ENCODE measurements around the gene LMF2.

The LMF2 gene

DNA sequence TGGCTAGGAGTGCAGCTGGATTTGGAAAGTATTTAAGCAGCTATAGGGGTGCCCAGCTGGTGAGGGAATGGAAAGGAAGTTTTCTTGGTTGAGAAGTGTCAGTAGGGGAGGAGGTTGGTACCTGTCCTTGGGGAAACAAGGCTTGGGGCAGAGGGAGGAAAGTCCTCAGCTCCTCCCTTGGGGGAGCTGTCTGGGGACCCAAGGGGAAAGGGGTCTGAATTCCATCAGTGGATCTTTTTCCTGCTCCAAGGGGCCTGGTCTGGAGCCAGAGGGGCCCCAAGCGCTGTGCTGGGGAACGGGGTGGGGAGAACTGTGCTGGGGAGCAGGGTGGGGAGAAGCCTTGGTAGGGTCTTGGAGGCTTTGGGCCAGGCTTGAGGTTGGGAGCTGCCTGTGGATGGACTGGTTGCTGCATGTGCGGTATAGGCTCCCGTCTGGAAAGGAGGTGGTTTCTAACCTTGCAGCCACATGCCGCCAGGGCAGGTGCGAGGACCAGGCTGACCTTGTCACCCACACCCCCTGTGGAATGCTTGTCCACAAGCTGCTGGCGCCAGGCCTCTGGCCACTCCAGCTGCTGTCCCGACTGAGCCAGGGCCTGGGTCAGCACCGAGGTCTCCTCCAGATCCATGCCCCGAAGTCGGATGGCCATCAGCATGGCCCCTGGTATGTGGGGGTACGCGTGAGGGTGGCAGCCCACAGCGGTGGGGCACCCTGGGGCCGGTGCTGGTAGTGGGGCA, 21.3 kb upstream of the LMF2 start:
- DNase-seq (ENCODE audit: low read depth, low spot score), result no peak
- H3K27me3 ChIP-seq (ENCODE audit: control insufficient read depth, insufficient read depth, low read length), result peaks cover 42% of the 10 kb centered on the region
- no peaks in the 10 kb centered on the region for H3K9me3 ChIP-seq (ENCODE audit: control insufficient read depth, insufficient read depth, low read length)
- H3K27ac ChIP-seq (ENCODE audit: low read length), result no peak overlapping the region
- WGBS (ENCODE audit: insufficient coverage, insufficient read length), result no CpG with 5 or more reads among the region's 15 CpGs
- H3K4me1 ChIP-seq (ENCODE audit: control insufficient read depth, insufficient read depth, low read length), result peaks cover 13% of the 10 kb centered on the region
- H3K4me3 ChIP-seq (ENCODE audit: low read length), result no peak overlapping the region
- H3K36me3 ChIP-seq (ENCODE audit: control insufficient read depth, insufficient read depth, low read length), result no peaks in the 10 kb centered on the region; the same call in 1 of the 2 replicates

DNA sequence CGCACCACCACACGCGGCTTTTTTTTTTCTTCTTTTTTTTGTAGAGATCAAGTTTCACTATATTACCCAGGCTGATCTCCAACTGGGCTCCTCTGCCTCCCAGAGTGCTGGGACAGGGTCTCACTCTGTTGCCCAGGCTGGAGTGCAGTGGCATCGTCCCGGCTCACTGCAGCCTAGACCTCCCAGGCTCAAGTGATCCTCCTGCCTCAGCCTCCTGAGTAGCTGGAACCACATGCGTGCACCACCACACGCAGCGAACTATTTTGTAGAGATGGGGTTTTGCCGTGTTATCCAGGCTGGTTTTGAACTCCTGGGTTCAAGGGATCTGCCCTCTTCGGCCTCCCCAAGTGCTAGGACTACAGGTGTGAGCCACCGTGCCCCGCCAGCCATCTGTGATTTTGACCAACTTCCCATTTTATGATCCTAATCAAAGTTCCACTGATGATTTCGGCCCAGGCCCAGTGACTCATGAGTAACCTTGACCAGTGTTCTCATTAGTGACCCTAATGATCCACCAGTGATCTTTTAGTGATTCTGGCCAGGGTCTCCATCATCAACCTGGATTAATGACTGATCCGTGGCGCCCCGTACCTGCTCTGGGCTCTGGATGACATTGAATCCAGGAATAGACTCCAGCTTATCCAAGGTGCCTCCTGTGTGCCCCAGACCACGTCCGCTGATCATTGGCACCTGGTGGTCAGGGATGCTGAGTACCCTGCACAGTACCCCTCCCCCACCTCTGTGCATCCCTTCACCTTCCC, 20.6 kb upstream of the LMF2 start:
- peaks cover 4% of the 10 kb centered on the region for H3K36me3 ChIP-seq (ENCODE audit: control insufficient read depth, insufficient read depth, low read length)
- peaks cover 13% of the 10 kb centered on the region for H3K4me1 ChIP-seq (ENCODE audit: control insufficient read depth, insufficient read depth, low read length)
- H3K4me3 ChIP-seq (ENCODE audit: low read length), result no peak overlapping the region
- no peaks in the 10 kb centered on the region for H3K9me3 ChIP-seq (ENCODE audit: control insufficient read depth, insufficient read depth, low read length)
- H3K27ac ChIP-seq (ENCODE audit: low read length), result no peak overlapping the region
- peaks cover 41% of the 10 kb centered on the region for H3K27me3 ChIP-seq (ENCODE audit: control insufficient read depth, insufficient read depth, low read length)
- DNase-seq (ENCODE audit: low read depth, low spot score), result no peak
- WGBS (ENCODE audit: insufficient coverage, insufficient read length), result no CpG with 5 or more reads among the region's 18 CpGs

DNA sequence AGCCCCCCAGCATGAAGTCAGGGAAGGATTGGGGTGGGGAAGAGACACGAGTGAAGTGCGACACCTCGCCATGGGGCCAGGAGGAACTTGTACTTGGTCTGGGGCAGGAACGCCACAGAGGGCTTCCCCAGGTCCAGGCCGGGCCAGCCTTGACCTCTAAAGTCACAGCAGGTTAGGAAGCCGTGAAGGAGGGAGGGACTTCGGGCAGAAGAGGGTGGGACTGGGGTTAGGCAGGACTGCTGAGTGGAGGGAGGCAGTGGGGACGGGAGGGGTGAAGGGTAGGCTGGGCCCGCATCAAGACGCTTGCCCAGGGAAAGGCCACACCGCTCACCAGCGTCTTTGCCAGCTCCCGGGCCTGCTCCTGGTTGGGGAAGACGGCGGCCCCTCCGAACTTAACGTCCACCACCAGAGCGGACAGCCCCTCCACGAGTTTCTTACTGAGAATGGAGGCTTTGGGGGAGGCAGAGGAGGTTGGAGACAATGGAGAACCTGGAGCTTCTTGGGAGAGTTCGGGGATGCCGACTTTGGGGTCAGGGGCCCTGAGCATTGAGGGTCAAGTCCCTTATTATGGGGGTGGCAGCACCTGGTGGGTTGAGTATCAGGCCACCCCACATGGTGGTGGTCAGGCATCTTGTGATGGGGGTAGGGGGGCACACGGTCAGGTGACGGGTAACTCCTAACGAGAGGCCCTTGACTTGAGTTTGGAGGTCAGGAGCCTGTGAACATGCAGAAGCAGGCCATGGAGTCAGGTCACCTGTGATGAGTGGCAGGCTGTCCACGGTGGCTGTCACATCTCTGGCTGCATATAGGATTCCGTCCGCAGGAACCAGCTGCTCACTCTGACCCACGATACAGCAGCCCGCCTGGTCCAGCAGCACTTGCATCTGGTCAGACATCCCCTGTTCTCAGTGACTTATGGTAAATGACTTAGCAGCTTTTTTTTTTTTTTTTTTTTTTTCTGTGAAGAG, 19.6 kb upstream of the LMF2 start:
- no peaks in the 10 kb centered on the region for H3K9me3 ChIP-seq (ENCODE audit: control insufficient read depth, insufficient read depth, low read length)
- no peak for DNase-seq (ENCODE audit: low read depth, low spot score)
- H3K4me1 ChIP-seq (ENCODE audit: control insufficient read depth, insufficient read depth, low read length), result peaks cover 13% of the 10 kb centered on the region
- H3K27me3 ChIP-seq (ENCODE audit: control insufficient read depth, insufficient read depth, low read length), result peaks cover 35% of the 10 kb centered on the region
- H3K27ac ChIP-seq (ENCODE audit: low read length), result no peak overlapping the region
- H3K36me3 ChIP-seq (ENCODE audit: control insufficient read depth, insufficient read depth, low read length), result peaks cover 14% of the 10 kb centered on the region
- WGBS (ENCODE audit: insufficient coverage, insufficient read length), result no CpG with 5 or more reads among the region's 29 CpGs
- peak overlapping the region; percentile 58; the same call in 1 of the 2 replicates for H3K4me3 ChIP-seq (ENCODE audit: low read length)

DNA sequence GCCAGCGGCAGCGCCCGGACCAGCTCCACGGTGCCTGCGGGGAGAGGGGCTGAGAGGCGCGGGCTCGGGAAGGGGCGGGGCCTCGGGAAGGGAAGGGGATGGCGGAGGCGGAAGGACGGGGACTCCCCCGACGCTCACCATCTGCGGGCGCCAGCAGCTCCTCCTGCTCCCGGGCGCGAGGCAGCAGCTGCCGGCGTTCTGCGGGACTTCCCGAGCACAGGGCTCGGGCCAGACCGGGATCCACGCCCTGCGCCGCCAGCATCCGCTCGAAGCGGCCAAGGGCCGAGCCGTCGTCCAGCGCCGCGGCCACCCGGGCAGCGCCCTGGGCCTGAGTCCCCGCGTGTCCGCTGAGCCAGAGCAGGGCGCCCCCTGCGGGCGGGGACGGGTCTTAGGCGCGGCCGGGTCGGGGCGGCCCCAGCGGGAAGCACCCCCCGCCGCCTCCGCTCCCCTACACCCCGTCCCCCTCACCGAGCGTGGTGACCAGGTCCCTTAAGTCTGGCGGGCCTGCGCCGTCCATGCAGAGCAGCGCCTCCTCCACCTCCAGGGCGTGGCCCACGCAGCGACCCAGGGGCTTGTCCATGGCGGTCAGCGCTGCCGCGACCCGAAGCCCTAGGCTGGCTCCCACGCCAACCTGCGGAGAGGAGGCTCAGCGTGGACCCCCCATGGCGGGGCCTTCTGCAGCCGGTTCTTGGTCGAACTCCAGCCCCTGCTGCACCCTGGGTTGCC, 18.8 kb upstream of the LMF2 start:
- Histone ChIP-seq H3K4me3 (ENCODE audit: low read length) (peak overlapping the region; percentile 58), H3K36me3 (ENCODE audit: control insufficient read depth, insufficient read depth, low read length) (peaks cover 19% of the 10 kb centered on the region), H3K27me3 (ENCODE audit: control insufficient read depth, insufficient read depth, low read length) (peaks cover 27% of the 10 kb centered on the region), H3K4me1 (ENCODE audit: control insufficient read depth, insufficient read depth, low read length) (peaks cover 11% of the 10 kb centered on the region), H3K9me3 (ENCODE audit: control insufficient read depth, insufficient read depth, low read length) (no peaks in the 10 kb centered on the region), H3K27ac (ENCODE audit: low read length) (no peak overlapping the region)
- no CpG with 5 or more reads among the region's 77 CpGs for WGBS (ENCODE audit: insufficient coverage, insufficient read length)
- no peak for DNase-seq (ENCODE audit: low read depth, low spot score)

DNA sequence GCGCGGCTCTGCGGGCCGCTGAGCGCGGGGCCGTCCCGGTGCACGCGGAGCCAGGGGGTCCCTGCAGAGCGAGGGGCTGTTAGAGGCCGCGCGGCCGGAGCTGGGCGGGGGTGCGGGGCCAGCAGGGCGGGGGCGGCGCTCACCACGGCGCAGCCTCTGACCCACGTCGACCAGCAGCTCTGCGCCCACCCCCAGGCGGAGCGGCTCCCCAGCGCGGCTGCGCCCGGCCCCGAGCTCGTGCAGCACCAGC, 18.3 kb upstream of the LMF2 start:
- no CpG with 5 or more reads among the region's 33 CpGs for WGBS (ENCODE audit: insufficient coverage, insufficient read length)
- Histone ChIP-seq H3K36me3 (ENCODE audit: control insufficient read depth, insufficient read depth, low read length) (peaks cover 22% of the 10 kb centered on the region), H3K4me3 (ENCODE audit: low read length) (peak overlapping the region; percentile 58), H3K27ac (ENCODE audit: low read length) (no peak overlapping the region), H3K27me3 (ENCODE audit: control insufficient read depth, insufficient read depth, low read length) (peaks cover 23% of the 10 kb centered on the region), H3K9me3 (ENCODE audit: control insufficient read depth, insufficient read depth, low read length) (no peaks in the 10 kb centered on the region), H3K4me1 (ENCODE audit: control insufficient read depth, insufficient read depth, low read length) (peaks cover 11% of the 10 kb centered on the region)
- DNase-seq (ENCODE audit: low read depth, low spot score), result no peak

DNA sequence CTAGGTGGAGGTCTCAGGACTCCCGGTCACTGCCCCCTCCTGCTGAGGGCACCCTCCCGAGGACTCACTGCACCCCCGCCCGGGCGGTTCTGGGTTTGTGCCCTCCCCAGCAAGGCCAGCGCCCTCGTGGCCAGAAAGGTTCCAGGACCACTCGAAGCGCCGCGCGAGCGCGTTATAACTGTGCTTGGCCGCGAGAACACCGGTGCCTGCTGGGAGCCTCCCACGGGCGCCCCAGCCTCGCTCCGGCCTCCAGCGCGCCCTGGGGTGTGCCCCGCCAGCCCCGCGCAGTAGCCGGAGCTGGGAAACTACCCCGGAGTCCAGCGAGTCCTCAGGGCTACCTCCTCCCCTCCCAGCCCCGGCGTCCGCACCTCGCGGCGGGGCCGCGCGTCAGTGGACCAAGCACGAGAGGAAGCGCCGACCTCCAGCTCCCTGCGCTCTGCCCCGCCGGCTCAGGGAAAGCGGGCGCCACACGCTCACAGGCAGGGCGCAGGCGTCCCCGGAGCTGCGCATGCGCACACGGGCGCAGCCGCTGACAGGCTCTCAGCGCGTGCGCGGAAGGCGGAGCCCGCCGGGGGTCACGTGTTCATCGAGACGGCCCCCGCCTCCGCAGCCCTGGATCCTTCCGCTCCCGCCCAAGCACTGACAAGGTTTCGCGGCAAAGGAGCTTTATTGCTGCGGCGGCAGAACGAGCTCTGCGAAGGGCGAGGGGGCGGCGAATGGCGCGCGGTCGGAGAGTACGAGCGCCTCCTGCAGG, 17.8 kb upstream of the LMF2 start, which contains the start of gene SCO2:
TSS of gene SCO2 (minus strand) at position 495 of the 754 bp plus-strand sequence. CDS start 1,187 bp downstream, outside the sequence.
- Histone ChIP-seq H3K9me3 (ENCODE audit: control insufficient read depth, insufficient read depth, low read length) (no peaks in the 10 kb centered on the region), H3K27me3 (ENCODE audit: control insufficient read depth, insufficient read depth, low read length) (peaks cover 19% of the 10 kb centered on the region; the same call in 1 of the 2 replicates), H3K27ac (ENCODE audit: low read length) (no peak within 1 kb of the TSS), H3K36me3 (ENCODE audit: control insufficient read depth, insufficient read depth, low read length) (peaks cover 22% of the 10 kb centered on the region), H3K4me1 (ENCODE audit: control insufficient read depth, insufficient read depth, low read length) (peaks cover 11% of the 10 kb centered on the region), H3K4me3 (ENCODE audit: low read length) (peak within 1 kb of the TSS; percentile 58)
- WGBS (ENCODE audit: insufficient coverage, insufficient read length), result no CpG with 5 or more reads among the region's 84 CpGs
- DNase-seq (ENCODE audit: low read depth, low spot score), result peak; percentile 93

DNA sequence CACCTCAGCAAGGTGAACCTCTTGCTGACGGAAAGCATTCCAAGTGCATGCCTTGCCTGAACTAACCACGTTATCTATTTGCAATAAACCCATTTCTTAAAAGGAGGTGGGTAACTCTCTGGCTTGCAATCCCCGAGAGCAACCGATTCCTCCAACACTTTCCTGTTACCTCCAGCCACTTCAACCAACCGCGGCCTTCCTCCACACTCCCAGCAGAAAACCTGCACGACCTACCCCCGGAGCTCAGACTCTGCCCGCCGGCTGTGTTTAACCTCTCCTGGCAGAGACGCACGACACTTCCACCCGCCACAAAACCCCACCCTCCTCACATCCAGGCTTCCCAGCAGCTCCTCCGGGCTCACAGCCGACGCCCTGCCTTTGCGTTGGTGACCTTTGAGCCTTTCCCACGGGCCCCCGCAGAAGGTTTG, 17.2 kb upstream of the LMF2 start:
- peak overlapping the region; percentile 58; the same call in 1 of the 2 replicates for H3K4me3 ChIP-seq (ENCODE audit: low read length)
- no CpG with 5 or more reads among the region's 19 CpGs for WGBS (ENCODE audit: insufficient coverage, insufficient read length)
- H3K27me3 ChIP-seq (ENCODE audit: control insufficient read depth, insufficient read depth, low read length), result peaks cover 17% of the 10 kb centered on the region; the same call in 1 of the 2 replicates
- no peaks in the 10 kb centered on the region for H3K9me3 ChIP-seq (ENCODE audit: control insufficient read depth, insufficient read depth, low read length)
- peaks cover 11% of the 10 kb centered on the region for H3K4me1 ChIP-seq (ENCODE audit: control insufficient read depth, insufficient read depth, low read length)
- DNase-seq (ENCODE audit: low read depth, low spot score), result no peak
- no peak overlapping the region for H3K27ac ChIP-seq (ENCODE audit: low read length)
- peaks cover 22% of the 10 kb centered on the region for H3K36me3 ChIP-seq (ENCODE audit: control insufficient read depth, insufficient read depth, low read length)

DNA sequence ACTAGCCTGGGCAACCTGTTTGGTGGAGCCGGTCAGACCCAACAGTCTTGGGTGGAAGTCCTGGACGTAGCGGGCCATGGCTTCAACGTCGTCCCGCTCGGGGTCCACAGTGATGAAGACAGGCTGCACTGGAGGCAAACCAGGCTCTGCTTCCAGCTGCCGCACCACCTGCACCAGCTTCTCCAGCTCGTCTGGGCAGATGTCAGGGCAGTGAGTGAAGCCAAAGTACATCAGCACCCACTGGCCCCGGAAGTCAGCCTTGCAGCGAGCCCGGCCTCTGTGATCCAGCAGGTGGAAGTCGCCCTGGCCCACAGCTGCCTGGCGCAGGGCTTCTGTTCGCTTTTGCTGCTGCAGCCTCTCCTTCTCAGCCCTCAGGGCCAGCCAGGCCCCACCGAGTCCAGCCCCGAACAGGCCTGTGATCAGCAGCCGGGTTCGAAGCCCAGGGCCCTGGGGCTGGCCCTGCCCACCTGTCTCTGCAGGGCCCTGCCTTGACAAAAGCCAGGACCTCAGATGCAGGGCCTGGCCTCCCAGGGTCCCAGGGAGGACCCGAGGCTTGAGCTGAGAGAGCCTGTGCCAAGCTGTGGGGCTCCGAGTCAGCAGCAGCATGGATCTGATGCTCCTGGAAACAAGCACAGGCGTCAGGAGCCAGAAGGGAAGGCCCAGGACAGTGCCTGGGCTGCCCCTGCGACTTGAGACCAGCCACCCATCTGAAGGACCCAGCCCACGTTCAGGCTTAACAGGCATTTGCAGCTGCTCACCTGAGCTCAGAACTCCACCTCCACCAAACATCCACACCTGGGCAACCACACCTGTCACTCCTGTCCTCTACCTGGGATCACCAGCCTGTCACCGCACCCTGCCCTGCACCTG, 16.5 kb upstream of the LMF2 start:
- DNase-seq (ENCODE audit: low read depth, low spot score), result no peak
- no peaks in the 10 kb centered on the region for H3K9me3 ChIP-seq (ENCODE audit: control insufficient read depth, insufficient read depth, low read length)
- no peak overlapping the region for H3K4me3 ChIP-seq (ENCODE audit: low read length)
- H3K27me3 ChIP-seq (ENCODE audit: control insufficient read depth, insufficient read depth, low read length), result peaks cover 10% of the 10 kb centered on the region; the same call in 1 of the 2 replicates
- no CpG with 5 or more reads among the region's 25 CpGs for WGBS (ENCODE audit: insufficient coverage, insufficient read length)
- peaks cover 9% of the 10 kb centered on the region for H3K4me1 ChIP-seq (ENCODE audit: control insufficient read depth, insufficient read depth, low read length)
- peaks cover 26% of the 10 kb centered on the region for H3K36me3 ChIP-seq (ENCODE audit: control insufficient read depth, insufficient read depth, low read length)
- H3K27ac ChIP-seq (ENCODE audit: low read length), result no peak overlapping the region

DNA sequence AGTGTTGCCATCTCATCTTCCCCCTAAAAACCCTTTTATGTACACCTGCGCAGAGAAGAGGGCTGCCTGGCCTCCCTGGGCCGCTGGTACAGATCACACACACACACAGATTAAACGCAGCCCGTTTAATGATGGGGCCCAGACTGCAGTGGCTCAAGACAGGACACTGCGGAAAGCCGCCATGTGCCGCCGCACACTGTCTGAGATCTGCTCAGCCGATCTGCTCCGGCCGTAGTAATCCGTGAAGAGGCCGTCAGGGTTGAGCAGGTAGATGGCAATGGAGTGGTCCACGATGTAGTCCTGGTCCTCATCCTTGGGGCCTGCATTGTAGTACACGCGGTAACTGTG, 15.9 kb upstream of the LMF2 start:
- Histone ChIP-seq H3K36me3 (ENCODE audit: control insufficient read depth, insufficient read depth, low read length) (peaks cover 31% of the 10 kb centered on the region), H3K9me3 (ENCODE audit: control insufficient read depth, insufficient read depth, low read length) (no peaks in the 10 kb centered on the region), H3K4me3 (ENCODE audit: low read length) (no peak overlapping the region), H3K27ac (ENCODE audit: low read length) (no peak overlapping the region), H3K4me1 (ENCODE audit: control insufficient read depth, insufficient read depth, low read length) (peaks cover 9% of the 10 kb centered on the region), H3K27me3 (ENCODE audit: control insufficient read depth, insufficient read depth, low read length) (peaks cover 4% of the 10 kb centered on the region; the same call in 1 of the 2 replicates)
- no CpG with 5 or more reads among the region's 16 CpGs for WGBS (ENCODE audit: insufficient coverage, insufficient read length)
- DNase-seq (ENCODE audit: low read depth, low spot score), result no peak

All from iPS DF 6.9 (cell line).